GM21717 (cell line): Measurements from ENCODE around the gene TRAF3.
"Not testable (repeated sequence)": the region's sequence is repeated elsewhere in the genome, so short reads cannot be mapped to it uniquely, and the experiment has no call there.

Experiments used
- ATAC-seq: cut with Tn5 transposase; IDR thresholded peaks from one replicate; pipeline ENCODE4 v1.9.1; 2021; ENCODE audit warnings: mild to moderate bottlenecking, moderate library complexity; ENCODE audit not compliant: unreplicated experiment

TRAF3 gene

GRCh38 chr14:102826161-102826560, 48.9 kb downstream of the TRAF3 start:
- ATAC-seq, result no peak

GRCh38 chr14:102826751-102827675, 49.8 kb downstream of the TRAF3 start:
- ATAC-seq, result no peak

GRCh38 chr14:102827716-102828115, 50.5 kb downstream of the TRAF3 start:
- ATAC-seq, result no peak

GRCh38 chr14:102828151-102828550, 50.9 kb downstream of the TRAF3 start:
- ATAC-seq, result no peak

- ATAC-seq, result no peak
Measured at GRCh38 chr14:102829016-102829548, 51.8 kb downstream of the TRAF3 start.

GRCh38 chr14:102830474-102831045, 53.3 kb downstream of the TRAF3 start:
- no peak for ATAC-seq

- ATAC-seq, result no peak
Measured at GRCh38 chr14:102831163-102831804, 54.0 kb downstream of the TRAF3 start.

GRCh38 chr14:102833341-102833740, 56.1 kb downstream of the TRAF3 start:
- ATAC-seq, result no peak

GRCh38 chr14:102833991-102834390, 56.7 kb downstream of the TRAF3 start:
- no peak for ATAC-seq

- no peak for ATAC-seq
Measured at GRCh38 chr14:102835959-102836358, 58.7 kb downstream of the TRAF3 start.

- not testable (repeated sequence) for ATAC-seq
Measured at GRCh38 chr14:102837120-102837519, 59.9 kb downstream of the TRAF3 start.

GRCh38 chr14:102838501-102838900, 61.3 kb downstream of the TRAF3 start:
- ATAC-seq, result no peak

GRCh38 chr14:102840115-102840514, 62.9 kb downstream of the TRAF3 start:
- no peak for ATAC-seq

GRCh38 chr14:102840771-102841528, 63.7 kb downstream of the TRAF3 start:
- no peak for ATAC-seq

- ATAC-seq, result no peak
Measured at GRCh38 chr14:102848830-102849525, 71.7 kb downstream of the TRAF3 start.

GRCh38 chr14:102849526-102850379, 72.5 kb downstream of the TRAF3 start:
- ATAC-seq, result no peak

- no peak for ATAC-seq
Measured at GRCh38 chr14:102853648-102854047, 76.4 kb downstream of the TRAF3 start.

GRCh38 chr14:102854091-102854703, 76.9 kb downstream of the TRAF3 start:
- no peak for ATAC-seq

GRCh38 chr14:102856179-102856578, 78.9 kb downstream of the TRAF3 start:
- no peak for ATAC-seq
